ENCODE measurements around the gene RFFL. TPM values are rescaled to one million over a fixed set of nuclear protein-coding genes. Genes with fewer than 3 reads are reported as not detected.

RFFL gene
- total RNA-seq, 6 donors from 2014 or later = 17.6 to 30.8 (median 25.3) TPM

GRCh38 chr17:35011671-35012216, 51.8 kb downstream of the RFFL start:
- H3K9me3 ChIP-seq = no peaks in the 10 kb centered on the region
- H3K36me3 ChIP-seq = peaks cover 22 to 91% (median 36%) of the 10 kb centered on the region in 4 donors
- WGBS, 2 donors = 83% methylated on average over 5 of the region's 5 CpGs; no CpG with 5 or more reads in 1 of the 2 donors
- no peak overlapping the region for H3K27ac ChIP-seq
- no peak overlapping the region for H3K4me3 ChIP-seq
- TF ChIP-seq POLR2A (IDR thresholded peaks at IDR 0.05) (no peak), EP300 (IDR thresholded peaks at IDR 0.05) (no peak), CTCF (IDR thresholded peaks at IDR 0.05) (no peak), POLR2AphosphoS5 (IDR thresholded peaks at IDR 0.05) (no peak)
- no peaks in the 10 kb centered on the region for H3K27me3 ChIP-seq
- no peaks in the 10 kb centered on the region for H3K4me1 ChIP-seq
- no peak for DNase-seq
- ATAC-seq (ENCODE audit: low FRiP score in 2 of 2) = no peak

GRCh38 chr17:35010093-35010492, 53.4 kb downstream of the RFFL start:
- H3K4me1 ChIP-seq = no peaks in the 10 kb centered on the region
- no peak overlapping the region for H3K4me3 ChIP-seq
- no peak for DNase-seq
- no peaks in the 10 kb centered on the region for H3K9me3 ChIP-seq
- no peaks in the 10 kb centered on the region for H3K27me3 ChIP-seq
- H3K27ac ChIP-seq = no peak overlapping the region
- no peak for ATAC-seq (ENCODE audit: low FRiP score in 2 of 2)
- 90% methylated on average over 3 of the region's 3 CpGs for WGBS, 2 donors
- peaks cover 10 to 78% (median 24%) of the 10 kb centered on the region in 4 donors for H3K36me3 ChIP-seq
- TF ChIP-seq POLR2A (IDR thresholded peaks at IDR 0.05) (no peak), EP300 (IDR thresholded peaks at IDR 0.05) (no peak), CTCF (IDR thresholded peaks at IDR 0.05) (no peak), POLR2AphosphoS5 (IDR thresholded peaks at IDR 0.05) (no peak)

- WGBS, 2 donors = 79 to 94% methylated on average over 1 of the region's 1 CpG
- DNase-seq (no peak), ATAC-seq (ENCODE audit: low FRiP score in 2 of 2) (no peak)
- no peaks in the 10 kb centered on the region for H3K27me3 ChIP-seq
- no peak overlapping the region for H3K4me3 ChIP-seq
- no peak for TF ChIP-seq CTCF (IDR thresholded peaks at IDR 0.05)
- TF ChIP-seq POLR2AphosphoS5 (IDR thresholded peaks at IDR 0.05) = no peak
- TF ChIP-seq EP300 (IDR thresholded peaks at IDR 0.05) = no peak
- TF ChIP-seq POLR2A (IDR thresholded peaks at IDR 0.05) = no peak
- peaks cover 10 to 79% (median 31%) of the 10 kb centered on the region in 4 donors for H3K36me3 ChIP-seq
- no peaks in the 10 kb centered on the region for H3K9me3 ChIP-seq
- H3K27ac ChIP-seq = no peak overlapping the region
- H3K4me1 ChIP-seq = no peaks in the 10 kb centered on the region
These were observed 56.5 kb downstream of the RFFL start for GRCh38 chr17:35006961-35007360.

- no peaks in the 10 kb centered on the region for H3K27me3 ChIP-seq
- peaks cover 8 to 79% (median 33%) of the 10 kb centered on the region in 4 donors for H3K36me3 ChIP-seq
- no peaks in the 10 kb centered on the region for H3K4me1 ChIP-seq
- ATAC-seq (ENCODE audit: low FRiP score in 2 of 2) (no peak), DNase-seq (no peak)
- WGBS, 2 donors = 81 to 94% methylated on average over 4 of the region's 4 CpGs
- no peaks in the 10 kb centered on the region for H3K9me3 ChIP-seq
- H3K27ac ChIP-seq = no peak overlapping the region
- no peak for TF ChIP-seq EP300 (IDR thresholded peaks at IDR 0.05)
- TF ChIP-seq POLR2AphosphoS5 (IDR thresholded peaks at IDR 0.05) = no peak
- TF ChIP-seq POLR2A (IDR thresholded peaks at IDR 0.05) = no peak
- H3K4me3 ChIP-seq = no peak overlapping the region
These were observed 57.2 kb downstream of the RFFL start for GRCh38 chr17:35006345-35006744.

- H3K27me3 ChIP-seq = no peaks in the 10 kb centered on the region
- no peaks in the 10 kb centered on the region for H3K9me3 ChIP-seq
- 96 to 100% methylated on average over 3 to 4 of the region's 4 CpGs for WGBS, 2 donors
- TF ChIP-seq POLR2AphosphoS5 (IDR thresholded peaks at IDR 0.05) (no peak), POLR2A (IDR thresholded peaks at IDR 0.05) (no peak), CTCF (IDR thresholded peaks at IDR 0.05) (no peak), EP300 (IDR thresholded peaks at IDR 0.05) (no peak)
- no peak overlapping the region for H3K27ac ChIP-seq
- H3K36me3 ChIP-seq = peaks cover 0 to 78% (median 32%) of the 10 kb centered on the region in 4 donors
- no peak for ATAC-seq (ENCODE audit: low FRiP score in 2 of 2)
- DNase-seq = no peak
- H3K4me1 ChIP-seq = no peaks in the 10 kb centered on the region
- no peak overlapping the region for H3K4me3 ChIP-seq
These were observed 59.7 kb downstream of the RFFL start for GRCh38 chr17:35003778-35004177.
